Lung (tissue), 12 donors: ENCODE measurements around the gene LDB2. TPM values are rescaled to one million over a fixed set of nuclear protein-coding genes. Genes with fewer than 3 reads are reported as not detected.

Experiments
- ATAC-seq: fragments of 200-7000 bp; cut with Tn5 transposase; one replicate; pipeline ENCODE4 v1.9.1; 2020; ENCODE audit warnings: moderate number of reproducible peaks; ENCODE audit not compliant: insufficient read depth, low FRiP score
- DNase-seq, 3 donors: peaks; one replicate each; pipeline ENCODE4 v3.0.0-alpha.2; 2013 to 2017
- H3K27ac ChIP-seq, 2 donors: one replicate each; pipeline ENCODE4 v1.5.1; 2013; ENCODE audit warnings: mild to moderate bottlenecking in 2 of 2, moderate library complexity in 2 of 2, control low read depth in 1 of 2, inconsistent platforms in 1 of 2, low read depth in 1 of 2, low read length in 1 of 2
- H3K27me3 ChIP-seq, 3 donors: one replicate each; pipeline ENCODE4 v1.5.1; 2013; ENCODE audit warnings: low read length in 2 of 3; ENCODE audit not compliant: control insufficient read depth in 3 of 3, insufficient read depth in 3 of 3
- H3K36me3 ChIP-seq, 4 donors: one replicate each; pipeline ENCODE4 v1.5.1; 2013; ENCODE audit warnings: low read length in 4 of 4, mild to moderate bottlenecking in 1 of 4, moderate library complexity in 1 of 4; ENCODE audit not compliant: control insufficient read depth in 4 of 4, insufficient read depth in 4 of 4
- H3K4me1 ChIP-seq, 5 donors: one replicate each; pipeline ENCODE4 v1.5.1; 2013; ENCODE audit warnings: low read length in 5 of 5, mild to moderate bottlenecking in 2 of 5, moderate library complexity in 1 of 5; ENCODE audit not compliant: control insufficient read depth in 5 of 5, insufficient read depth in 5 of 5
- H3K4me3 ChIP-seq: one replicate; pipeline ENCODE4 v1.5.1; 2013; ENCODE audit warnings: mild to moderate bottlenecking, control low read depth, moderate library complexity
- H3K9ac ChIP-seq, 2 donors: one replicate each; pipeline ENCODE4 v1.5.1; 2013; ENCODE audit warnings: low read length in 2 of 2, control low read depth in 1 of 2; ENCODE audit not compliant: insufficient read depth in 1 of 2
- H3K9me3 ChIP-seq, 4 donors: one replicate each; pipeline ENCODE4 v1.5.1; 2013; ENCODE audit warnings: low read length in 3 of 4, mild to moderate bottlenecking in 1 of 4, moderate library complexity in 1 of 4; ENCODE audit not compliant: control insufficient read depth in 4 of 4, insufficient read depth in 3 of 4
- WGBS, 2 donors: extraction: QIAGEN DNeasy Blood & Tissue Kit; methylation state at CpG; one replicate each; pipeline ENCODE4 v1.1.7; 2013; 5-methylcytosine and 5-hydroxymethylcytosine counted together
- polyA plus RNA-seq, 2 donors: library from polyadenylated mRNA; stranded (reverse); fragments of 200-250 nt; gene quantifications; one replicate each; pipeline ENCODE4 v1.2.1, GENCODE V29; 2013
- total RNA-seq, 2 donors: library from RNA; depleted of rRNA in 1 of 2; stranded (reverse); fragments of >200 nt in 1 of 2; gene quantifications; one replicate each; pipeline ENCODE4 v1.2.1, GENCODE V29; 2014 to 2021
- TF ChIP-seq, protein P1 (sequence below): IDR thresholded peaks from 2 replicates; pipeline ENCODE4 v1.5.1; 2012; ENCODE audit warnings: mild to moderate bottlenecking; ENCODE audit errors: control extremely low read depth, extremely low read depth
- donor health status: control.
- donor health status: control.
- donor health status: Bipolar disorder and iron deficiency.
- donor health status: healthy.
- donor health status: DM: yes; HTN: yes; CAD: no.

LDB2 gene
- total and polyA plus RNA-seq, 4 donors: 18.1 to 147 (median 46.1) TPM

DNA sequence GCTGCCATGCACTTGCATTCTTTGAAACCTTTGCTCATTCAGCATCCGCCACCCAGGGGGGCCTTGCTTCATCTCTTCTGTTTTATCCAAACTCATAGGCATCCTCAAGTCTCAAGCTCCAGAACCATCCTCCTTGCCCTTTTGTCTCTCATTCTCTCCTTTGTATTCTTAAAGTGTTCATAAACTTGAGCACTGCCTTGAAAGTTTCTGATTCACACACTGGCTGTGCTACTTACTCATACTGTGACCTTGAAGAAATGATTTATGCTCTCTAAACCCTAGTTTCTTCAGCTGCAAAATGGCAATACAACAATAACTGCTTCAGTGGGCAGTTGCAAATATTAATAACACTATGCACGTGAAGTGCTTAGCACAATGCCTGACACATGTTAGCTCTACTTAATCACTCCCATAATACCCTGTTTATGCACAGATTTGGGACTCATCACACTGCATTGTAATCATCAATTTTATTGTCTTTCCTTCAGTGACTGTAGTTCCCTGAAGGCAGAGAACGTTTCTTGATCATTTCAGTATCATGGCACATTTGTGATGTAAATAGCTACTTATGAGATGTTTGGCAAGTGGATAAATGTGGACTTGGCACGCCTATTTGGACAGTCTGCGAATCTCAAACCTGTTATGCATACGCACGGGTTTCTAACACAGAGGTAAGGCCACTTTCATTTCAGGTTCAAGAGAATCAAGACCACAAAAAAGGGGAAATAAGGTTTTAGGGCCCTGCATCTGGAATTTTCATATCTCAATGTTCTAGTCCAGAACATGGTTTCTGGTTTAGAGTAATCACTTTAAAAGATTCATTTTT is 291.0 kb downstream of the LDB2 start:
- H3K9me3 ChIP-seq: peaks cover 0 to 4% (median 0%) of the 10 kb centered on the region in 4 donors
- DNase-seq (no peak), ATAC-seq (no peak)
- no peaks in the 10 kb centered on the region for H3K36me3 ChIP-seq
- TF ChIP-seq, protein P1, sequence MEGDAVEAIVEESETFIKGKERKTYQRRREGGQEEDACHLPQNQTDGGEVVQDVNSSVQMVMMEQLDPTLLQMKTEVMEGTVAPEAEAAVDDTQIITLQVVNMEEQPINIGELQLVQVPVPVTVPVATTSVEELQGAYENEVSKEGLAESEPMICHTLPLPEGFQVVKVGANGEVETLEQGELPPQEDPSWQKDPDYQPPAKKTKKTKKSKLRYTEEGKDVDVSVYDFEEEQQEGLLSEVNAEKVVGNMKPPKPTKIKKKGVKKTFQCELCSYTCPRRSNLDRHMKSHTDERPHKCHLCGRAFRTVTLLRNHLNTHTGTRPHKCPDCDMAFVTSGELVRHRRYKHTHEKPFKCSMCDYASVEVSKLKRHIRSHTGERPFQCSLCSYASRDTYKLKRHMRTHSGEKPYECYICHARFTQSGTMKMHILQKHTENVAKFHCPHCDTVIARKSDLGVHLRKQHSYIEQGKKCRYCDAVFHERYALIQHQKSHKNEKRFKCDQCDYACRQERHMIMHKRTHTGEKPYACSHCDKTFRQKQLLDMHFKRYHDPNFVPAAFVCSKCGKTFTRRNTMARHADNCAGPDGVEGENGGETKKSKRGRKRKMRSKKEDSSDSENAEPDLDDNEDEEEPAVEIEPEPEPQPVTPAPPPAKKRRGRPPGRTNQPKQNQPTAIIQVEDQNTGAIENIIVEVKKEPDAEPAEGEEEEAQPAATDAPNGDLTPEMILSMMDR: no peak
- H3K4me1 ChIP-seq: peaks cover 0 to 10% (median 4%) of the 10 kb centered on the region in 5 donors
- no peak overlapping the region for H3K4me3 ChIP-seq
- H3K27ac ChIP-seq: no peak overlapping the region
- no peak overlapping the region for H3K9ac ChIP-seq
- no peaks in the 10 kb centered on the region for H3K27me3 ChIP-seq
- 80 to 86% methylated on average over 7 of the region's 7 CpGs for WGBS, 2 donors

- TF ChIP-seq, protein P1: no peak
- H3K27me3 ChIP-seq: no peaks in the 10 kb centered on the region
- WGBS, 2 donors: 80 to 85% methylated on average over 2 of the region's 2 CpGs
- H3K4me1 ChIP-seq: peaks cover 0 to 10% (median 4%) of the 10 kb centered on the region in 5 donors
- no peak overlapping the region for H3K27ac ChIP-seq
- no peak overlapping the region for H3K4me3 ChIP-seq
- H3K9ac ChIP-seq: no peak overlapping the region
- no peak for DNase-seq
- no peaks in the 10 kb centered on the region for H3K36me3 ChIP-seq
- ATAC-seq: no peak
- H3K9me3 ChIP-seq: peaks cover 0 to 4% (median 0%) of the 10 kb centered on the region in 4 donors
Measured at GRCh38 chr4:16606691-16607090, 291.8 kb downstream of the LDB2 start.

DNA sequence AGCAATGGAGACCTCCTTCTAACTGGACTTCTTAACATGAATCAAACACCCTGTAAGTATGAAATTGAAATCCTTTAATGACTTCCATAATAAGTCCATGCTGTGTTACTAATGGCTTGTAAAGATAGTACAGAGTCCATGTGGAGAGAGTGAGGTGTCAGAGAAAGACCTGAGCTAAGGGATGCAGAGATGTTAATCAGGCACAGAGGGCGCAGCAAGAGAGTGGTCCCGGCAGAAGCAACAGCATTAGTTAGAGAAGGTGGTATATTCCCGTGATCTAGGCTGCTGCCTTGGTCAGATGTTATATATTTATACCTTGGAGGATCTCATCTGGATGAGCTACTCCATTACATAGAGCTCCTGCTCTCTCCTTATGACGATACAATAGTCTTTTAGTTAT is 295.3 kb downstream of the LDB2 start:
- 69 to 86% methylated on average over 4 of the region's 4 CpGs for WGBS, 2 donors
- ATAC-seq: no peak
- TF ChIP-seq, protein P1: no peak
- H3K36me3 ChIP-seq: no peaks in the 10 kb centered on the region
- DNase-seq: no peak
- H3K27me3 ChIP-seq: no peaks in the 10 kb centered on the region
- H3K9me3 ChIP-seq: no peaks in the 10 kb centered on the region
- no peak overlapping the region for H3K9ac ChIP-seq
- H3K4me3 ChIP-seq: no peak overlapping the region
- H3K27ac ChIP-seq: no peak overlapping the region
- peaks cover 0 to 14% (median 0%) of the 10 kb centered on the region in 5 donors for H3K4me1 ChIP-seq
